Colon (tissue), 2 donors: ENCODE data around the gene ATG2A.
"Not testable (repeated sequence)": the region's sequence is repeated elsewhere in the genome, so short reads cannot be mapped to it uniquely, and the experiment has no call there.

Experiments
- FAIRE-seq: peaks from 2 replicates; lab custom pipeline; 2012; peaks lifted over from hg19 to GRCh38; lab: Jason Lieb, UNC
- donor health status: control.
- donor health status: control.

ATG2A gene

DNA sequence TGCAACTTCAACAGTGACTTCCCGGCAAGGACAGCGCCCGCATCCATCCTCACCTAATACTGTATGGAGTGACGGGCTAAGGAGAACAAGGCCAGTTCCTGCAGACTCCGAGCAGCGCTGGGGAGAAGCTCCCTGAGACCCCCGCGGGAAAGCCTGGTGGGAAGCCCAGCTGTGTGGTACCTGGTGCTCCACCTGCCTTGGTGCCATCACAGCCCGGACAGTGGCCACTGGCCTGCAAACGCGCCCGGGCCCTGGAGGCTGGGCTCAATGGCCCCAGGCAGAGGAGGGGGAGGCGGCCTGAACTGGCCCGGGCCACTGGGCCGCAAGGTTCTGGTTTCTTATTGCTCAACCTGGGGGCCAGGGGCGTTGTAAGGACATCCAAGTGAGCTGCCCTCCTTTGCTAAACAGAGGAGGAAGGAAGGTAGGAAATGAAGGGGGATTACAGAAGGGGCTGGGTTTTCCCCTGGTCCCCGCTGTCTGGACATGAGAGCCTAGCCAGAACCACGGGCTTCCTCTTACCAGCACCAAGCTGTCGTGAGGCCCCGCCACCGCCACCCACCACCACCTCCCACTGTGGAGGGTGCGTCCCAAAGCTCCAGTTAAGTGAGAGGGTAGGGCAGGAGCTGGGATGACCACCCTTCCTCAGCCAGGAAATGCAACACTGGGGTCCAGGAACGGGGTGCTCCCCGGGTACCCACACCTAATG, 64.1 kb downstream of the ATG2A start:
- no peak for FAIRE-seq

DNA sequence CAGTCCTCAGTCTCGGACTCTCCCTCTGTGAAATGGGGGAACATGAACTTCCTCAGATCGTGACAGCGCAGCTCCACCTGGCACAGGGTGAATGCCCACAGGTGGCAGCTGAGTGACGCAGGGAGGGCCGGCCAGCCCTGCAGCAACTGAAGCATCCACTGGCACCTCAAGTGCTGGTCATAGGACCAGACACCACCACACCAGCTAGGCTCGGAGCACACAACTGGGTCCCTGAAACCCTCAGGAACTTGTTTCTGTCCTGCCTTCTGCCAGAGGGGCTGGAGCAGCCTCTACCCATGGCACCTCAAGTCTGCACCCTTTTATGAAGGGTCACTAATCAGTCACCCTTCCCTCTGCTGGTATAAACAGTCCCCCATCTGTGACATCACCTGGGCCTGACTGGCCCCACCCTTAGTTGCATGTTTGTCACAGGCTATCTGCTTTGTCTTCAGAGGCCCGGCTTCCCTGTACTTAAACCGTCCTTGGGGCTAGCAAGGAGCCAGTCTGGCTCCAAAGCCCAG, 65.1 kb downstream of the ATG2A start:
- FAIRE-seq, result no peak

DNA sequence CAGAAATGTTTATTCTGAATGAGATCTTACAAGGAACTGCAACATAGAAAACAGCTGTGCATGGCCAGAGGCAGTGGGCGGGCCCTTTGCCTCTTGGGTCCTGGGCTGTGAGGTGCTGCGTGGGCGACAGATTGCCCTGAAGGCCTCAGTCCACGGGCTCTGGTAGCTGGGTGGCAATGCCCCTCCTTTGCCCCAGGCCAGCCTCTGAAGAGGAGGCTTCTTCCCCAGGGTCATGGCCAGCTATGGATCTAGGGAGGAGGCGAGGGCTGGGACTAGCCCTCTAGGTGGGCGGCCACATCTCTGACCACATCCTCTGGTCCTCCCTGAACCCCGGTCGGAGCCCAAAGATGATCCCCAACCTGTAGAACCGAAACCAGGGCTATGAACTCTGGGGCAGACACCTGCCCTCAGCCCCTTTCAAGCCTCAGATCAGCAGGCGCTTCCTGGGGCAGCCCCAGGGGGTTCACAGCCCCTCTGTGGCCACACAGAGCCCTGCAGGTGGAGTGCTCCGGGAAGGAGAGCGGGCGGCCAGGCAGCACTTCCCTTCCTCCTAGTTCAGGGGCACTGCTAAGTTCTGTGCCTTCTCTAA, 65.9 kb downstream of the ATG2A start:
- FAIRE-seq, result no peak

DNA sequence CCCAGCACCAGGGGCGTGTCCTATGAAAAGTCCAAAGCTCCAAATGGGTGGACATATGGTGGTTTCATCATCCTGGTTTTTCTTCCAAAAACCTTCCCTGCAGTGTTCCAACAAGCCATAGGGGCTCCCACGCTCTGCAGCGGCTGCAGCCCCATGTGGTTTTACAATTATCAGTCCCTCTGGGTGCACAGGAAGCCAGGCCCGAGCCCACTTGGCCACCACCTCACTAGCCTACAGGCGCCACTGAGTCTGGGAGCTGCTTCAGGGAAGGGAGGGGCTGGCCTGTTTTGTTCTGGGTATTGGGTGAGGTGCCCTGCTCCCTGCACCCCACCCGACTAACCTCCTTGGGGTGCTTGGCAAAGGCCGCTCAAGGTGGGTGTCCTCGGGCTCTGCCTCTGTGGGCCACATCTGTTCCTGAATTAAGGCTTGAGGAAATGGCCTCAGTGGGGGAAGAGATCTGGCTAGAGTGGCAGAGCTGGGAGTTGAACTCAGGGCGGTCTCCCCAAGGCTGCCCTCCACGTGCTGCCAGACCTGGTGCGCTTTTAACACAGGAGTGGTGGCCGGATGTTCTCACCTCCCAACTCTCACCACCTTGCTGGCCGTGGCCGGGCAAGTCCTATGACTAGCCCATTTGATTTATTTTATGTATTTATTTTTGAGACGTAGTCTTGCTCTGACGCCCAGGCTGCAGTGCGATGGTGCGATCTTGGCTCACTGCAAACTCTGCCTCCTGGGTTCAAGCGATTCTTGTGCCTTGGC, 67.2 kb downstream of the ATG2A start:
- no peak for FAIRE-seq

DNA sequence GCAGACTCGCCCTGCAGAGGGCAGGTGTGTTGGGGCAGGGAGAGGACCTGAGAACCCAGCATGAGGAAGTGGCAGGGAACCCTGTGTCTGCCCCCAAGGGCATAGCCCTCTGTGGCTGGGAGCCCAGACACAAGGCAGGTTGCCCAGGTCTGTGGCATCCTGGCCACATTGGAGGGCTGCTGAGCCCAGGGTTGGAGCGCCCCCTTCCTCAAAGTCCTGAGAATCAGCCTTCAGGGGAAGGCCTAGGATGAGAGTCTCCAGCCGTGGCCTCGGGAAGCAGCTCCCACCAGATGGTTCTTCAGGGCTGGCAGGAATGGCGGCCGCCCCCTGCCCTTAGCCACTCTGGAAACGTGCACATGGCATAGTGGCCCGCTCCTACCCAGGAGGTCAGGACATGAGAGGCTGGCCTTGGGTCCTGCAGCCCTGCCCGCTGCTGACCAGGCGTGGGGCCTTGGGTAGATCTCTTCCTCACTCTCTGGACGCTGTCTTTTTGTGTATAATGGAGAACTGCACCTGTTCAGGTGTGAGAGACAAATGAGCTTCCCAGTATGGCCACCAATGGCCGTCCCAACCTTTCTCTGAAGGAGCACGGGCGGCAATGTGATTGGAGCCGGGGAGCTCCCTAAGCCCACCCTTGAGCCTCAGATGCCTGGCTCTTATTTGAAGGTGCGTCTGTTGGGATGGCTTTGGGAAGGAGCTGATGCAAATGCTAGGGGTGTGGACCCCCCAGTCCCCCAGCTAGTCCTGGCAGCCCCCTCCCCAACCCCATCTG, 68.0 kb downstream of the ATG2A start:
- FAIRE-seq, result no peak

DNA sequence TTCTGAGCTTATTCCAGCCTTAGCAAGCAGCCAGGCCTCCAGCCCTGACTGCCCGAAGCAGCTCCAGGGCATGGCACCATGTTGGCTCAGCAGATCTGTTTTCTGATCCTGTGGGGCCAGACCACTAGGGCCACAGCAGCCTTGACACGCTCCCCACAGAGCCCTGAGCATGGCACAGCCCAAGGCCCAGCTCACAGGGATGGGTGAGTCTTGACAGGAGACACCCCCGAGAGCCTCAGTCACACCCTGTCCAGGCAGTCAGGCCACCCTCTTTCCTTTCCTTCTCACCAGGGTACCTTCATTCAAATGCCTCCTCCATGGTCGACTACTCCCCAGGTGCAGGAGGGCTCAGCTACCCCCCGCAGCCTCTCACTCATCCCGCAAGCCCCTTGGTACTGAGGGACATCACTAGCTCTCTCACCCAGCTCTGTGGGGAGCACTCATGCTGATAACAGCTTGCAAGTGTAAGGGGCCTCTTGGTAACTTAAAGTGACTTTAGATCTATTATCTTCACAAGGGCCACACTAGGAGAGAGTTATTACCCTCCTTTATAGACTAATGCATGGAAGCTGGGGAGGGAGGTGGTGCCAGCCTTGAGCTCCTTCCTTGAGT, 68.7 kb downstream of the ATG2A start:
- no peak for FAIRE-seq

DNA sequence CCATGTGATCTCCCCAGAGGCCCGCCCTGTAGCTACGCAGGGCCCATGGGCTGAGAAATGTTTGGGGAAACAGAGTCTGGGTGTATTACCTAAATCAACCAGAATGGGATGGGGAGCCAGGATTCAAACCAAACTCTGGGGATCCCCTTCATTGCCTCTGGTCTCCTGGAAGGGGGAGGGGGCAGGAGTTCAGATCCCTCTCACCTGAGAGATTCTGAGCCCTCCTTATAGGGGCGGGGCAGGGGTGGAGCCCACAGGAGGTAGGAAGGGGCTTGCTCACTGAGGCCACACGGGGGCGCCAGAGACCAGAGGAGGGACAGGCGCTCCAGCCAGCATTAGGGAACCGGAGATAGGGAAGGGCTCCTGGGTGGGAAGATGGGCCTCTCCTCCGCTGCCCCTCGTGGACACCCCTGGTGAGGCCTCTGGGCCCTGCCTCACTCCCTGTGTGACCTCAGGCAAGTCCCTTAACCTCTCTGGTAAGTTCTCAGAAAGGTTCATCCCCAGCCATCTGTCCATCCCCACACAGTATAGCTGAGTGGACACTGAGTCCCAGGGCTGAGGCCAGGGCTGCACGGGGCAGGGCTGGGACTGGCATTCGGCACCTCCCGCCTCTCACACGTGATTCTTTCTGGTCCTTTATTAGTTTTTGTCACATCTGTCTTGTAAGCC, 69.9 kb downstream of the ATG2A start:
- no peak for FAIRE-seq

DNA sequence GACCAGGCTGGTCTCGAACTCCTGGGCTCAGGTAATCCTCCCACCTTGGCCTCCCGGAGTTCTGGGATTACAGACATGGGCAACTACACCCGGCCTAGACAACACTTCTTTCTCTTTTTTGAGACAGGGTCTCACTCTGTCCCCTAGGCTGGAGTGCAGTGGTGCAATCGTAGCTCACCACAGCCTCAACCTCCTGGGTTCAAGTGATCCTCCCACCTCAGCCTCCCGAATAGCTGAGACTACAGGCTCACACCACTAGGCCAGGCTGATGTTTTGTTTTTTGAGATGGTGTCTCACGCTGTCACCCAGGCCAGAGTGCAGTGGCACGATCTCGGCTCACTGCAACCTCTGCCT, 71.3 kb downstream of the ATG2A start:
- FAIRE-seq, result not testable (repeated sequence)

DNA sequence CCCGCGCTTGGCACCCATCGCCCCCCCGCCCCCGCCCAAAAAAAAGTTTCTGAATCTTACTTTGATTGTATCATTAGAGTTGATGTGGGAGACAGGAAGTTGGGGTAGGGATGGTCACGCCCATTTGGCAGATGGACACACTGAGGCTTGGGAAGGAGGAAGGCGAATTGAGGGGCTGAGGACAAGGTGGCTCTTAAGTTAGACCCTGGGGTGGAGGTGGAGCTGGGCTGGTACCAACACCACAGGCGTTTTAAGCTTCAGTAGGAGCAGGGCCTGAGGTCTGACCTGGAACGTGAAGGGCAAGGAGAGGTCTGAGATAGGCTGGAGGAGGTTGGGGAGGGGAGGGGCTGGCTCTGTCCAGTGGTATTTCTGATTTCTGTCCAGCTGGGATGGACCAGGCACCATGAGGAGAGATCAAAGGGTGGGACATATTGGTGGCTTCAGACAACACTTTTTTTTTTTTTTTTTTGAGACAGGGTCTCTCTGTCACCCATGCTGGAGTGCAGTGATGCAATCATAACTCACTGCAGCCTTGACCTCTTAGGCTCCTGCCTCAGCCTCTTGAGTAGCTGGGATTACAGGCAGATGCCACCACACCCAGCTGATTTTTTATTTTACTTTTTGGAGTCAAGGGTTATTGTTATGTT, 71.8 kb downstream of the ATG2A start:
- FAIRE-seq, result no peak
